NCI-H2107 treated with DMSO at 0.1 percent for 48 hours (cell line): ENCODE measurements around the gene SPCS1.
"Not testable (repeated sequence)": the region's sequence is repeated elsewhere in the genome, so short reads cannot be mapped to it uniquely, and the experiment has no call there.

Source experiments
- DNase-seq: peaks from one replicate; lab custom pipeline; 2025; ENCODE audit not compliant: unreplicated experiment; lab: John Stamatoyannopoulos, UW

SPCS1 gene

GRCh38 chr3:52728753-52729152, 22.8 kb downstream of the SPCS1 start:
- DNase-seq: not testable (repeated sequence)

GRCh38 chr3:52730681-52731080, 24.8 kb downstream of the SPCS1 start:
- DNase-seq: no peak

GRCh38 chr3:52731590-52731989, 25.7 kb downstream of the SPCS1 start:
- DNase-seq: no peak

GRCh38 chr3:52733256-52733891, 27.5 kb downstream of the SPCS1 start:
- DNase-seq: no peak

- DNase-seq: no peak
These were observed 33.8 kb downstream of the SPCS1 start for GRCh38 chr3:52739730-52740129.

- DNase-seq: peak; percentile 23
These were observed 36.6 kb downstream of the SPCS1 start for GRCh38 chr3:52742418-52743041.

- DNase-seq: no peak
These were observed 37.2 kb downstream of the SPCS1 start for GRCh38 chr3:52743152-52743551.

GRCh38 chr3:52743721-52744120, 37.8 kb downstream of the SPCS1 start:
- no peak for DNase-seq

- DNase-seq: no peak
These were observed 46.2 kb downstream of the SPCS1 start for GRCh38 chr3:52752045-52752660.

- no peak for DNase-seq
These were observed 48.5 kb downstream of the SPCS1 start for GRCh38 chr3:52754373-52754772.

- no peak for DNase-seq
These were observed 50.2 kb downstream of the SPCS1 start for GRCh38 chr3:52756141-52756540.
